ENCODE results near the gene SVEP1. TPM values are rescaled to one million over a fixed set of nuclear protein-coding genes. Genes with fewer than 3 reads are reported as not detected.

Gene SVEP1
- total RNA-seq, 2 donors from 2014 or later, result 0.07 to 0.10 TPM

GRCh38 chr9:110334183-110334582 is 245.4 kb downstream of the SVEP1 start:
- DNase-seq (ENCODE audit: low spot score in 2 of 2), result no peak
- no peak overlapping the region for H3K27ac Mint-ChIP-seq
- no peaks in the 10 kb centered on the region for H3K36me3 Mint-ChIP-seq
- no peaks in the 10 kb centered on the region for H3K9me3 Mint-ChIP-seq
- no peak for ATAC-seq

GRCh38 chr9:110332766-110333165 is 246.8 kb downstream of the SVEP1 start:
- ATAC-seq, result no peak
- no peak overlapping the region for H3K27ac Mint-ChIP-seq
- no peaks in the 10 kb centered on the region for H3K9me3 Mint-ChIP-seq

GRCh38 chr9:110330484-110331105 is 248.9 kb downstream of the SVEP1 start:
- no peak for DNase-seq (ENCODE audit: low spot score in 2 of 2)
- ATAC-seq, result no peak
- H3K9me3 Mint-ChIP-seq, result no peaks in the 10 kb centered on the region
- H3K27ac Mint-ChIP-seq, result no peak overlapping the region
- no peaks in the 10 kb centered on the region for H3K36me3 Mint-ChIP-seq

More at GRCh38 chr9:110332766-110333165, 246.8 kb downstream of the SVEP1 start:
- H3K36me3 Mint-ChIP-seq, result no peaks in the 10 kb centered on the region
- DNase-seq (ENCODE audit: low spot score in 2 of 2), result no peak

- Mint-ChIP-seq H3K36me3 (no peaks in the 10 kb centered on the region), H3K9me3 (no peaks in the 10 kb centered on the region), H3K27ac (no peak overlapping the region)
- ATAC-seq (no peak), DNase-seq (ENCODE audit: low spot score in 2 of 2) (no peak)
Measured at GRCh38 chr9:110329639-110330230, 249.8 kb downstream of the SVEP1 start.

- DNase-seq (ENCODE audit: low spot score in 2 of 2), result no peak
- Mint-ChIP-seq H3K27ac (no peak overlapping the region), H3K9me3 (no peaks in the 10 kb centered on the region), H3K36me3 (no peaks in the 10 kb centered on the region)
- no peak for ATAC-seq
Measured at GRCh38 chr9:110328763-110329162, 250.8 kb downstream of the SVEP1 start.

GRCh38 chr9:110327716-110328115 is 251.8 kb downstream of the SVEP1 start:
- Mint-ChIP-seq H3K27ac (no peak overlapping the region), H3K9me3 (no peaks in the 10 kb centered on the region), H3K36me3 (no peaks in the 10 kb centered on the region)
- ATAC-seq, result no peak
- no peak for DNase-seq (ENCODE audit: low spot score in 2 of 2)

GRCh38 chr9:110323818-110324217 is 255.7 kb downstream of the SVEP1 start:
- ATAC-seq (no peak), DNase-seq (ENCODE audit: low spot score in 2 of 2) (no peak)
- Mint-ChIP-seq H3K27ac (no peak overlapping the region), H3K9me3 (no peaks in the 10 kb centered on the region), H3K36me3 (no peaks in the 10 kb centered on the region)

GRCh38 chr9:110320651-110321445 is 258.7 kb downstream of the SVEP1 start:
- Mint-ChIP-seq H3K9me3 (no peaks in the 10 kb centered on the region), H3K36me3 (no peaks in the 10 kb centered on the region), H3K27ac (no peak overlapping the region)
- ATAC-seq (no peak), DNase-seq (ENCODE audit: low spot score in 2 of 2) (no peak)

GRCh38 chr9:110319781-110320492 is 259.6 kb downstream of the SVEP1 start:
- no peaks in the 10 kb centered on the region for H3K9me3 Mint-ChIP-seq
- H3K27ac Mint-ChIP-seq, result no peak overlapping the region
- ATAC-seq (peak; percentile 20 to 68), DNase-seq (ENCODE audit: low spot score in 2 of 2) (no peak)
- H3K36me3 Mint-ChIP-seq, result no peaks in the 10 kb centered on the region

GRCh38 chr9:110317911-110318310 is 261.6 kb downstream of the SVEP1 start:
- ATAC-seq (no peak), DNase-seq (ENCODE audit: low spot score in 2 of 2) (no peak)
- no peaks in the 10 kb centered on the region for H3K36me3 Mint-ChIP-seq
- H3K27ac Mint-ChIP-seq, result no peak overlapping the region
- H3K9me3 Mint-ChIP-seq, result no peaks in the 10 kb centered on the region

GRCh38 chr9:110316261-110317075 is 263.1 kb downstream of the SVEP1 start:
- no peak for DNase-seq (ENCODE audit: low spot score in 2 of 2)
- peak overlapping the region; percentile 24 to 53 for H3K27ac Mint-ChIP-seq
- ATAC-seq, result no peak
- peaks cover 0 to 5% of the 10 kb centered on the region in 2 donors for H3K36me3 Mint-ChIP-seq
- H3K9me3 Mint-ChIP-seq, result no peaks in the 10 kb centered on the region

Other genes starting within 250 kb of the SVEP1 start
- gene TXNDC8, start 241.9 kb downstream of the SVEP1 start, total RNA-seq, result not detected
- gene MUSK, start 89.0 kb upstream of the SVEP1 start, total RNA-seq, result not detected